H1 (cell line): ENCODE data around the gene SOX1.

Source experiments
- POLR2A ChIP-seq, 2 experiments: IDR thresholded peaks; 1 replicate in 1 of 2; 2 replicates in 1 of 2; pipeline ENCODE4 v1.6.1; 2011; ENCODE audit warnings: low read depth in 2 of 2, low read length in 2 of 2, mild to moderate bottlenecking in 2 of 2; ENCODE audit errors: control extremely low read depth in 1 of 2
- SP2 ChIP-seq: IDR thresholded peaks from 2 replicates; pipeline ENCODE4 v1.6.1; 2012; ENCODE audit warnings: mild to moderate bottlenecking, low read length, inconsistent platforms
- ZNF274 ChIP-seq: IDR thresholded peaks from 2 replicates; pipeline ENCODE4 v1.7.0; 2012; ENCODE audit warnings: low read length, borderline replicate concordance; ENCODE audit errors: extremely low read depth

DNA sequence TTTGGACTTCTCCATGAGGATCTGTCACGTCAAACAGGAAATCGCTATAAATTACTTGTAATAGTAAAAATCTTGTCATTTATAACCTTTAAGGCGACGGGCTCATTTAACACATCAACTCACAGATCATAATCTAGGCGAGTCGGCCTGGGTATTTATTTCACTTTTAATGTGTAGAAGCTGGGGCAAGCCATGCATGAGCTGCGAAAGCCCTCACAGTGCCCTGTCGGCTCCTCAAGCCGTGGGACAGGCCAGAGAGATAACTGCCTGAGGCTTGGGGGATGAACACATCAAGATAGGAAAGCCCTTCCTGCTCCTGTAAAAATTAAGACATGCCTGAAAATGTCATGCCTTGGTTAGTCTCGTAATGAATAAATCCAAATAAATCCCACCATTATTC, 30.8 kb downstream of the SOX1 start:
- no peak for TF ChIP-seq POLR2A (IDR thresholded peaks at IDR 0.05; ENCODE audit: control extremely low read depth in 1 of 2, low read depth in 2 of 2, low read length in 2 of 2)
- TF ChIP-seq SP2, result no peak
- TF ChIP-seq ZNF274, result no peak
